HEK293 (cell line): ENCODE data around the gene DZIP1L.

Source experiments
- CTCF ChIA-PET: fragments of 350-600 bp; formaldehyde crosslinking; extraction: SDS; loops from one replicate; lab custom pipeline; 2021; ENCODE audit warnings: antibody characterized with exemption; lab: Yijun Ruan, JAX
- POLR2A ChIA-PET: fragments of 300-600 bp; formaldehyde crosslinking; extraction: SDS; loops from one replicate; lab custom pipeline; 2020; ENCODE audit warnings: antibody characterized with exemption, inconsistent platforms; lab: Yijun Ruan, JAX
- H3K27ac ChIP-seq: fragments of 200-500 bp; sonication (Bioruptor generic); 2 replicates; pipeline ENCODE4 v1.5.1; 2014; ENCODE audit warnings: low read depth, low read length, control low read depth, inconsistent platforms; ENCODE audit errors: extremely low read depth
- H3K36me3 ChIP-seq, 2 experiments: fragments of 200-500 bp in 1 of 2; sonication (Bioruptor generic) in 1 of 2; 1 replicate in 1 of 2; 2 replicates in 1 of 2; pipeline ENCODE4 v1.5.1; 2014 to 2017; ENCODE audit warnings: inconsistent platforms in 2 of 2, low read length in 2 of 2; ENCODE audit not compliant: control insufficient read depth in 2 of 2, insufficient read depth in 1 of 2
- H3K4me1 ChIP-seq: fragments of 200-500 bp; sonication (Bioruptor generic); 2 replicates; pipeline ENCODE4 v1.5.1; 2014; ENCODE audit warnings: mild to moderate bottlenecking, low read length, inconsistent platforms; ENCODE audit not compliant: control insufficient read depth, insufficient read depth
- H3K4me3 ChIP-seq: 2 replicates; pipeline ENCODE4 v1.5.1; 2011; ENCODE audit warnings: low read depth, mild to moderate bottlenecking, control low read depth, low read length, moderate library complexity
- H3K9me3 ChIP-seq: fragments of 200-500 bp; sonication (Bioruptor generic); 2 replicates; pipeline ENCODE4 v1.5.1; 2014; ENCODE audit warnings: low read depth, low read length, inconsistent platforms; ENCODE audit not compliant: control insufficient read depth, insufficient read depth
- BCL6B ChIP-seq: fragments of 450-650 bp; formaldehyde crosslinking; IDR thresholded peaks from 2 replicates; pipeline ENCODE4 v1.5.1; 2017; ENCODE audit warnings: missing biosample characterization, missing genetic modification characterization
- GLIS1 ChIP-seq: fragments of 450-650 bp; formaldehyde crosslinking; IDR thresholded peaks from 2 replicates; pipeline ENCODE4 v1.5.1; 2016; ENCODE audit warnings: missing biosample characterization, missing genetic modification characterization
- GLIS2 ChIP-seq: fragments of 450-650 bp; formaldehyde crosslinking; IDR thresholded peaks from 2 replicates; pipeline ENCODE4 v1.5.1; 2016; ENCODE audit warnings: missing biosample characterization, missing genetic modification characterization
- KLF1 ChIP-seq: fragments of 450-650 bp; formaldehyde crosslinking; IDR thresholded peaks from 2 replicates; pipeline ENCODE4 v1.5.1; 2016; ENCODE audit warnings: missing biosample characterization, missing genetic modification characterization
- OVOL3 ChIP-seq: fragments of 450-650 bp; formaldehyde crosslinking; IDR thresholded peaks from 2 replicates; pipeline ENCODE4 v1.5.1; 2016; ENCODE audit warnings: missing biosample characterization, missing genetic modification characterization
- SP2 ChIP-seq: fragments of 450-650 bp; formaldehyde crosslinking; IDR thresholded peaks from 2 replicates; pipeline ENCODE4 v1.5.1; 2016; ENCODE audit warnings: missing biosample characterization, missing genetic modification characterization
- SP3 ChIP-seq: fragments of 450-650 bp; formaldehyde crosslinking; IDR thresholded peaks from 2 replicates; pipeline ENCODE4 v1.5.1; 2016; ENCODE audit warnings: missing biosample characterization, missing genetic modification characterization
- SP7 ChIP-seq: fragments of 450-650 bp; formaldehyde crosslinking; IDR thresholded peaks from 2 replicates; pipeline ENCODE4 v1.5.1; 2016; ENCODE audit warnings: missing biosample characterization, missing genetic modification characterization
- ZFHX2 ChIP-seq: fragments of 450-650 bp; formaldehyde crosslinking; conservative IDR thresholded peaks from 2 replicates; pipeline ENCODE4 v1.5.1; 2016; ENCODE audit warnings: missing biosample characterization, missing genetic modification characterization
- ZIC2 ChIP-seq: fragments of 450-650 bp; formaldehyde crosslinking; IDR thresholded peaks from 2 replicates; pipeline ENCODE4 v1.5.1; 2016; ENCODE audit warnings: missing biosample characterization, missing genetic modification characterization
- ZNF114 ChIP-seq: fragments of 450-650 bp; formaldehyde crosslinking; IDR thresholded peaks from 2 replicates; pipeline ENCODE4 v1.5.0; 2017; ENCODE audit warnings: missing biosample characterization, missing genetic modification characterization
- ZNF19 ChIP-seq: fragments of 450-650 bp; formaldehyde crosslinking; IDR thresholded peaks from 2 replicates; pipeline ENCODE4; 2016; ENCODE audit warnings: missing biosample characterization, missing genetic modification characterization, low read depth
- ZNF2 ChIP-seq: fragments of 450-650 bp; formaldehyde crosslinking; IDR thresholded peaks from 2 replicates; pipeline ENCODE4 v1.5.1; 2016; ENCODE audit warnings: missing biosample characterization, missing genetic modification characterization
- ZNF521 ChIP-seq: fragments of 450-650 bp; formaldehyde crosslinking; IDR thresholded peaks from 2 replicates; pipeline ENCODE4 v1.5.1; 2017; ENCODE audit warnings: missing biosample characterization, mild to moderate bottlenecking, missing genetic modification characterization
- ZNF529 ChIP-seq: fragments of 450-650 bp; formaldehyde crosslinking; IDR thresholded peaks from 2 replicates; pipeline ENCODE4 v1.5.1; 2017; ENCODE audit warnings: missing genetic modification characterization, missing biosample characterization; ENCODE audit not compliant: insufficient replicate concordance
- ZNF600 ChIP-seq: fragments of 450-650 bp; formaldehyde crosslinking; IDR thresholded peaks from 2 replicates; pipeline ENCODE4 v1.5.1; 2016; ENCODE audit warnings: missing biosample characterization, missing genetic modification characterization
- ZNF629 ChIP-seq: fragments of 450-650 bp; formaldehyde crosslinking; IDR thresholded peaks from 2 replicates; pipeline ENCODE4 v1.5.1; 2017; ENCODE audit warnings: missing biosample characterization, missing genetic modification characterization
- ZNF76 ChIP-seq: fragments of 450-650 bp; formaldehyde crosslinking; IDR thresholded peaks from 2 replicates; pipeline ENCODE4; 2016; ENCODE audit warnings: low read depth, missing biosample characterization, missing genetic modification characterization, borderline replicate concordance
- ZSCAN23 ChIP-seq: fragments of 450-650 bp; formaldehyde crosslinking; IDR thresholded peaks from 2 replicates; pipeline ENCODE4 v1.5.1; 2016; ENCODE audit warnings: missing biosample characterization, missing genetic modification characterization
- TF ChIP-seq, protein P1 (sequence below): sonication (generic); formaldehyde crosslinking; IDR thresholded peaks from 2 replicates; pipeline ENCODE4 v1.8.1; 2022; ENCODE audit warnings: mild to moderate bottlenecking, moderate library complexity, missing genetic modification reagents
- TF ChIP-seq, protein P2 (sequence below): fragments of 450-650 bp; formaldehyde crosslinking; IDR thresholded peaks from 2 replicates; pipeline ENCODE4 v1.5.1; 2016; ENCODE audit warnings: missing biosample characterization, missing genetic modification characterization
- TF ChIP-seq, protein P3 (sequence below): fragments of 450-650 bp; formaldehyde crosslinking; IDR thresholded peaks from 2 replicates; pipeline ENCODE4 v1.5.1; 2016; ENCODE audit warnings: missing biosample characterization, missing genetic modification characterization
- TF ChIP-seq, protein P4 (sequence below): fragments of 450-650 bp; IDR thresholded peaks from 2 replicates; pipeline ENCODE4 v1.5.1; 2018; ENCODE audit warnings: missing biosample characterization, mild to moderate bottlenecking, missing genetic modification characterization

Gene DZIP1L, protein sequence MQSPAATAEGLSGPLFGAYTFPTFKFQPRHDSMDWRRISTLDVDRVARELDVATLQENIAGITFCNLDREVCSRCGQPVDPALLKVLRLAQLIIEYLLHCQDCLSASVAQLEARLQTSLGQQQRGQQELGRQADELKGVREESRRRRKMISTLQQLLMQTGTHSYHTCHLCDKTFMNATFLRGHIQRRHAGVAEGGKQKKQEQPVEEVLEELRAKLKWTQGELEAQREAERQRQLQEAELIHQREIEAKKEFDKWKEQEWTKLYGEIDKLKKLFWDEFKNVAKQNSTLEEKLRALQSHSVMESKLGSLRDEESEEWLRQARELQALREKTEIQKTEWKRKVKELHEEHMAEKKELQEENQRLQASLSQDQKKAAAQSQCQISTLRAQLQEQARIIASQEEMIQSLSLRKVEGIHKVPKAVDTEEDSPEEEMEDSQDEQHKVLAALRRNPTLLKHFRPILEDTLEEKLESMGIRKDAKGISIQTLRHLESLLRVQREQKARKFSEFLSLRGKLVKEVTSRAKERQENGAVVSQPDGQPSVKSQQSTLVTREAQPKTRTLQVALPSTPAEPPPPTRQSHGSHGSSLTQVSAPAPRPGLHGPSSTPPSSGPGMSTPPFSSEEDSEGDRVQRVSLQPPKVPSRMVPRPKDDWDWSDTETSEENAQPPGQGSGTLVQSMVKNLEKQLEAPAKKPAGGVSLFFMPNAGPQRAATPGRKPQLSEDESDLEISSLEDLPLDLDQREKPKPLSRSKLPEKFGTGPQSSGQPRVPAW

GRCh38 chr3:138114988-138115971 is at the start of gene DZIP1L:
DZIP1L (minus strand) TSS chr3:138115608; CDS start chr3:138103971, 11,637 bp downstream.
- ChIA-PET POLR2A (interaction anchor here (0.6 to 1.7 kb wide), 8 partner anchors 9 to 231 kb away, joined by 3 to 13 read pairs (median 5); partner anchors contain the start of gene DBR1), CTCF (interaction anchor here (0.6 to 2.2 kb wide), 11 partner anchors 8 to 816 kb away, joined by 3 to 16 read pairs (median 3); no protein-coding TSS in a partner anchor)
- H3K36me3 ChIP-seq = peaks cover 0 to 16% of the 10 kb centered on the region in 2 experiments; a peak in 1 of 3 replicates
- no peaks in the 10 kb centered on the region for H3K4me1 ChIP-seq
- H3K9me3 ChIP-seq = no peaks in the 10 kb centered on the region
- peak within 1 kb of the TSS; percentile 86 for H3K4me3 ChIP-seq
- H3K27ac ChIP-seq = peak within 1 kb of the TSS; percentile 68
- TF ChIP-seq ZNF76 (tag by site-specific recombination) = peak; percentile 92
- no peak for TF ChIP-seq ZNF529 (tag by site-specific recombination)
- TF ChIP-seq ZNF19 (tag by site-specific recombination) = no peak
- peak; percentile 54; the same call in 1 of the 2 replicates for TF ChIP-seq ZNF2 (tag by site-specific recombination)
- TF ChIP-seq ZNF114 (tag by site-specific recombination) = no peak
- TF ChIP-seq GLIS1 (tag by site-specific recombination) = peak; percentile 82
- TF ChIP-seq ZNF521 (tag by site-specific recombination) = no peak
- TF ChIP-seq SP2 (tag by site-specific recombination) = peak; percentile 63
- TF ChIP-seq OVOL3 (tag by site-specific recombination) = 0 out of 2 replicates have a peak, but pooled peaks have one; percentile 14
- peak; percentile 15; the same call in 1 of the 2 replicates for TF ChIP-seq ZIC2 (tag by site-specific recombination)
- no peak for TF ChIP-seq BCL6B (tag by site-specific recombination)
- TF ChIP-seq, protein P1, sequence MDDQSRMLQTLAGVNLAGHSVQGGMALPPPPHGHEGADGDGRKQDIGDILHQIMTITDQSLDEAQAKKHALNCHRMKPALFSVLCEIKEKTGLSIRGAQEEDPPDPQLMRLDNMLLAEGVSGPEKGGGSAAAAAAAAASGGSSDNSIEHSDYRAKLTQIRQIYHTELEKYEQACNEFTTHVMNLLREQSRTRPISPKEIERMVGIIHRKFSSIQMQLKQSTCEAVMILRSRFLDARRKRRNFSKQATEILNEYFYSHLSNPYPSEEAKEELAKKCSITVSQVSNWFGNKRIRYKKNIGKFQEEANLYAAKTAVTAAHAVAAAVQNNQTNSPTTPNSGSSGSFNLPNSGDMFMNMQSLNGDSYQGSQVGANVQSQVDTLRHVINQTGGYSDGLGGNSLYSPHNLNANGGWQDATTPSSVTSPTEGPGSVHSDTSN = 0 out of 2 replicates have a peak, but pooled peaks have one; percentile 0
- TF ChIP-seq, protein P2, sequence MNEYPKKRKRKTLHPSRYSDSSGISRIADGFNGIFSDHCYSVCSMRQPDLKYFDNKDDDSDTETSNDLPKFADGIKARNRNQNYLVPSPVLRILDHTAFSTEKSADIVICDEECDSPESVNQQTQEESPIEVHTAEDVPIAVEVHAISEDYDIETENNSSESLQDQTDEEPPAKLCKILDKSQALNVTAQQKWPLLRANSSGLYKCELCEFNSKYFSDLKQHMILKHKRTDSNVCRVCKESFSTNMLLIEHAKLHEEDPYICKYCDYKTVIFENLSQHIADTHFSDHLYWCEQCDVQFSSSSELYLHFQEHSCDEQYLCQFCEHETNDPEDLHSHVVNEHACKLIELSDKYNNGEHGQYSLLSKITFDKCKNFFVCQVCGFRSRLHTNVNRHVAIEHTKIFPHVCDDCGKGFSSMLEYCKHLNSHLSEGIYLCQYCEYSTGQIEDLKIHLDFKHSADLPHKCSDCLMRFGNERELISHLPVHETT = no peak
- 0 out of 2 replicates have a peak, but pooled peaks have one; percentile 35 for TF ChIP-seq SP7
- no peak for TF ChIP-seq ZNF629 (tag by site-specific recombination)
- TF ChIP-seq, protein P3, sequence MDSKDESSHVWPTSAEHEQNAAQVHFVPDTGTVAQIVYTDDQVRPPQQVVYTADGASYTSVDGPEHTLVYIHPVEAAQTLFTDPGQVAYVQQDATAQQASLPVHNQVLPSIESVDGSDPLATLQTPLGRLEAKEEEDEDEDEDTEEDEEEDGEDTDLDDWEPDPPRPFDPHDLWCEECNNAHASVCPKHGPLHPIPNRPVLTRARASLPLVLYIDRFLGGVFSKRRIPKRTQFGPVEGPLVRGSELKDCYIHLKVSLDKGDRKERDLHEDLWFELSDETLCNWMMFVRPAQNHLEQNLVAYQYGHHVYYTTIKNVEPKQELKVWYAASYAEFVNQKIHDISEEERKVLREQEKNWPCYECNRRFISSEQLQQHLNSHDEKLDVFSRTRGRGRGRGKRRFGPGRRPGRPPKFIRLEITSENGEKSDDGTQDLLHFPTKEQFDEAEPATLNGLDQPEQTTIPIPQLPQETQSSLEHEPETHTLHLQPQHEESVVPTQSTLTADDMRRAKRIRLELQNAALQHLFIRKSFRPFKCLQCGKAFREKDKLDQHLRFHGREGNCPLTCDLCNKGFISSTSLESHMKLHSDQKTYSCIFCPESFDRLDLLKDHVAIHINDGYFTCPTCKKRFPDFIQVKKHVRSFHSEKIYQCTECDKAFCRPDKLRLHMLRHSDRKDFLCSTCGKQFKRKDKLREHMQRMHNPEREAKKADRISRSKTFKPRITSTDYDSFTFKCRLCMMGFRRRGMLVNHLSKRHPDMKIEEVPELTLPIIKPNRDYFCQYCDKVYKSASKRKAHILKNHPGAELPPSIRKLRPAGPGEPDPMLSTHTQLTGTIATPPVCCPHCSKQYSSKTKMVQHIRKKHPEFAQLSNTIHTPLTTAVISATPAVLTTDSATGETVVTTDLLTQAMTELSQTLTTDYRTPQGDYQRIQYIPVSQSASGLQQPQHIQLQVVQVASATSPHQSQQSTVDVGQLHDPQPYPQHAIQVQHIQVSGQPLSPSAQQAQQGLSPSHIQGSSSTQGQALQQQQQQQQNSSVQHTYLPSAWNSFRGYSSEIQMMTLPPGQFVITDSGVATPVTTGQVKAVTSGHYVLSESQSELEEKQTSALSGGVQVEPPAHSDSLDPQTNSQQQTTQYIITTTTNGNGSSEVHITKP (tag by site-specific recombination) = peak; percentile 99
- TF ChIP-seq SP3 (tag by site-specific recombination) = peak; percentile 72
- TF ChIP-seq ZFHX2 (tag by site-specific recombination) = peak; percentile 82
- peak; percentile 85; the same call in 1 of the 2 replicates for TF ChIP-seq GLIS2 (tag by site-specific recombination)
- TF ChIP-seq ZSCAN23 (tag by site-specific recombination) = no peak
- 0 out of 2 replicates have a peak, but pooled peaks have one; percentile 52 for TF ChIP-seq KLF1 (tag by site-specific recombination)
- TF ChIP-seq, protein P4, sequence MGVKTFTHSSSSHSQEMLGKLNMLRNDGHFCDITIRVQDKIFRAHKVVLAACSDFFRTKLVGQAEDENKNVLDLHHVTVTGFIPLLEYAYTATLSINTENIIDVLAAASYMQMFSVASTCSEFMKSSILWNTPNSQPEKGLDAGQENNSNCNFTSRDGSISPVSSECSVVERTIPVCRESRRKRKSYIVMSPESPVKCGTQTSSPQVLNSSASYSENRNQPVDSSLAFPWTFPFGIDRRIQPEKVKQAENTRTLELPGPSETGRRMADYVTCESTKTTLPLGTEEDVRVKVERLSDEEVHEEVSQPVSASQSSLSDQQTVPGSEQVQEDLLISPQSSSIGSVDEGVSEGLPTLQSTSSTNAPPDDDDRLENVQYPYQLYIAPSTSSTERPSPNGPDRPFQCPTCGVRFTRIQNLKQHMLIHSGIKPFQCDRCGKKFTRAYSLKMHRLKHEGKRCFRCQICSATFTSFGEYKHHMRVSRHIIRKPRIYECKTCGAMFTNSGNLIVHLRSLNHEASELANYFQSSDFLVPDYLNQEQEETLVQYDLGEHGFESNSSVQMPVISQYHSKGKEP (tag by site-specific recombination) = no peak
- TF ChIP-seq ZNF600 (tag by site-specific recombination) = peak; percentile 31; the same call in 1 of the 2 replicates
